Left lung (tissue), 10 donors: Measurements from ENCODE around the gene VWA5B1. TPM values are rescaled to one million over a fixed set of nuclear protein-coding genes. Genes with fewer than 3 reads are reported as not detected.

Source experiments
- ATAC-seq: fragments of 200-7000 bp; cut with Tn5 transposase; one replicate; pipeline ENCODE4 v1.9.1; 2020; ENCODE audit warnings: moderate library complexity
- DNase-seq, 4 donors: peaks; one replicate each; pipeline ENCODE4 v3.0.0-alpha.2; 2013 to 2020
- H3K27ac ChIP-seq, 2 donors: fragments of 200-600 bp; sonication (generic) in 1 of 2; one replicate each; pipeline versions ENCODE4 v1.5.0 to v1.8.0; 2020 to 2021
- H3K27me3 ChIP-seq, 2 donors: fragments of 200-600 bp; sonication (generic) in 1 of 2; one replicate each; pipeline versions ENCODE4 v1.5.0 to v1.8.0; 2020 to 2021
- H3K36me3 ChIP-seq, 2 donors: fragments of 200-600 bp; sonication (generic) in 1 of 2; one replicate each; pipeline versions ENCODE4 v1.5.0 to v1.8.0; 2020 to 2021
- H3K4me1 ChIP-seq, 2 donors: fragments of 200-600 bp; one replicate each; pipeline ENCODE4 v1.8.0; 2021
- H3K4me3 ChIP-seq, 2 donors: fragments of 200-600 bp; sonication (generic) in 1 of 2; one replicate each; pipeline versions ENCODE4 v1.5.0 to v1.8.0; 2020 to 2021; ENCODE audit warnings: mild to moderate bottlenecking in 1 of 2
- H3K9me3 ChIP-seq, 2 donors: fragments of 200-600 bp; sonication (generic) in 1 of 2; one replicate each; pipeline versions ENCODE4 v1.5.0 to v1.8.0; 2020 to 2021
- CTCF ChIP-seq, 2 donors: fragments of 200-600 bp; sonication (generic) in 1 of 2; IDR thresholded peaks; one replicate each; pipeline versions ENCODE4 v1.5.0 to v1.8.0; 2021; ENCODE audit warnings: antibody characterized with exemption in 2 of 2
- intact Hi-C, 2 donors: fragments of 100-400 bp; cut with DNase I; formaldehyde crosslinking; loops; one replicate each; pipeline versions ENCODE4 v1.11.2 to v1.14.2; 2022
- polyA plus RNA-seq, 6 donors: library from polyadenylated mRNA; unstranded; fragments of 120-200 nt; gene quantifications; one replicate each; pipeline ENCODE4 v1.2.1, GENCODE V29; 2013; ENCODE audit not compliant: insufficient read length in 6 of 6
- total RNA-seq, 2 donors: library from RNA; stranded (reverse); fragmentation: NEBNext Ultra II Directional; extraction: Animal tissue kit (Norgen Biotek cat#: 25700); gene quantifications; one replicate each; pipeline ENCODE4 v1.2.1, GENCODE V29; 2021
- donor health status: DM: no; HTN: yes; CAD: no.
- donor health status: DM: no; HTN: no; CAD: no.

The VWA5B1 gene
- total and polyA plus RNA-seq, 8 donors, result 0.15 to 1.2 (median 0.70) TPM

GRCh38 chr1:20334103-20334502, 43.4 kb downstream of the VWA5B1 start:
- H3K36me3 ChIP-seq, result no peaks in the 10 kb centered on the region
- H3K9me3 ChIP-seq, result no peaks in the 10 kb centered on the region
- intact Hi-C loops, result no loop called here
- ATAC-seq (no peak), DNase-seq (peak in 1 of 4 donors; percentile 54)
- TF ChIP-seq CTCF (IDR thresholded peaks at IDR 0.05), result no peak
- no peak overlapping the region for H3K27ac ChIP-seq
- no peaks in the 10 kb centered on the region for H3K4me1 ChIP-seq
- peaks cover 0 to 20% of the 10 kb centered on the region in 2 donors for H3K27me3 ChIP-seq
- no peak overlapping the region for H3K4me3 ChIP-seq

DNA sequence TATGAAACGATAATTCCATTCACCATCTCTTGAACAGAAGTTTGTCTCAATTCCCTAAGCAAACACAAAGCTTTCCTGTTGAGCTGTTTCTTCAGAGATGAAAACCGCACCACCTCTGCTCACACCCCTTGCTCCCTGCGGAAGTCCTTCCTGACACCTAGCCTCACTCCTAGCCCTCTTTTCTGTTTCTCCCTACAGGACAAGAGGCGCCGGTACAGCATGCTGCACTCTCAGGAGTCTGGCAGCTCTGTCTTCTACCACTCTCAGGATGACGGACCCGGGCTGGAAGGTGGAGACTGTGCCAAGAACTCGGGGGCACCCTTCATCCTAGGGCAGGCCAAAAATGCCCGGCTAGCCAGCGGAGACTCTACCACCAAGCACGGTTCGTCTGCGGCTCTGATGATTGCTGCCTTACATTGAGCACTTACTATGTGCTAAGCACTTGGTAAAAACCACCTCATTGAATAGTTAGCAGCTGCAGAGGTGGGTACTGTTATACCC, 45.5 kb downstream of the VWA5B1 start:
- H3K4me1 ChIP-seq, result no peaks in the 10 kb centered on the region
- no peak overlapping the region for H3K27ac ChIP-seq
- no peaks in the 10 kb centered on the region for H3K36me3 ChIP-seq
- TF ChIP-seq CTCF (IDR thresholded peaks at IDR 0.05), result no peak
- DNase-seq, result no peak
- H3K27me3 ChIP-seq, result peaks cover 0 to 17% of the 10 kb centered on the region in 2 donors
- no peak overlapping the region for H3K4me3 ChIP-seq
- intact Hi-C loops, result no loop called here
- no peaks in the 10 kb centered on the region for H3K9me3 ChIP-seq
- no peak for ATAC-seq

- Histone ChIP-seq H3K9me3 (no peaks in the 10 kb centered on the region), H3K36me3 (no peaks in the 10 kb centered on the region), H3K27ac (no peak overlapping the region), H3K4me1 (no peaks in the 10 kb centered on the region), H3K4me3 (no peak overlapping the region), H3K27me3 (peaks cover 0 to 23% of the 10 kb centered on the region in 2 donors)
- no peak for TF ChIP-seq CTCF (IDR thresholded peaks at IDR 0.05)
- ATAC-seq (no peak), DNase-seq (no peak)
- intact Hi-C loops, result no loop called here
Measured at GRCh38 chr1:20337581-20337980, 46.9 kb downstream of the VWA5B1 start.

- intact Hi-C loops, result no loop called here
- TF ChIP-seq CTCF (IDR thresholded peaks at IDR 0.05), result no peak
- DNase-seq, result no peak
Measured at GRCh38 chr1:20339811-20340457, 49.3 kb downstream of the VWA5B1 start.

GRCh38 chr1:20342294-20343148, 51.8 kb downstream of the VWA5B1 start:
- H3K4me3 ChIP-seq, result no peak overlapping the region
- peaks cover 0 to 3% of the 10 kb centered on the region in 2 donors for H3K4me1 ChIP-seq
- no peak for TF ChIP-seq CTCF (IDR thresholded peaks at IDR 0.05)
- no peak for ATAC-seq
- no peak for DNase-seq
- H3K27me3 ChIP-seq, result peaks cover 3 to 55% of the 10 kb centered on the region in 2 donors
- intact Hi-C loops, result no loop called here
- peaks cover 0 to 3% of the 10 kb centered on the region in 2 donors for H3K9me3 ChIP-seq
- no peaks in the 10 kb centered on the region for H3K36me3 ChIP-seq
- no peak overlapping the region for H3K27ac ChIP-seq

More at GRCh38 chr1:20339811-20340457, 49.3 kb downstream of the VWA5B1 start:
- H3K27ac ChIP-seq, result no peak overlapping the region
- ATAC-seq, result no peak
- H3K9me3 ChIP-seq, result no peaks in the 10 kb centered on the region
- peaks cover 3 to 46% of the 10 kb centered on the region in 2 donors for H3K27me3 ChIP-seq
- H3K36me3 ChIP-seq, result no peaks in the 10 kb centered on the region
- no peak overlapping the region for H3K4me3 ChIP-seq
- peaks cover 0 to 3% of the 10 kb centered on the region in 2 donors for H3K4me1 ChIP-seq
